AG09309 (cell line): ENCODE results near the gene HNRNPDL.

Experiments used
- DNase-seq: peaks from one replicate; pipeline ENCODE4 v3.0.0-alpha.2; 2010; ENCODE audit warnings: low read depth
- H3K4me3 ChIP-seq: 2 replicates; pipeline ENCODE4 v1.5.1; 2011; ENCODE audit warnings: mild to moderate bottlenecking, low read depth, low read length, moderate library complexity; ENCODE audit not compliant: control insufficient read depth
- TF ChIP-seq, protein P1 (sequence below): IDR thresholded peaks from 2 replicates; pipeline ENCODE4 v1.5.1; 2011; ENCODE audit warnings: mild to moderate bottlenecking, low read depth, low read length, inconsistent platforms; ENCODE audit not compliant: insufficient read depth, control insufficient read depth; ENCODE audit errors: missing control alignments

Gene HNRNPDL

DNA sequence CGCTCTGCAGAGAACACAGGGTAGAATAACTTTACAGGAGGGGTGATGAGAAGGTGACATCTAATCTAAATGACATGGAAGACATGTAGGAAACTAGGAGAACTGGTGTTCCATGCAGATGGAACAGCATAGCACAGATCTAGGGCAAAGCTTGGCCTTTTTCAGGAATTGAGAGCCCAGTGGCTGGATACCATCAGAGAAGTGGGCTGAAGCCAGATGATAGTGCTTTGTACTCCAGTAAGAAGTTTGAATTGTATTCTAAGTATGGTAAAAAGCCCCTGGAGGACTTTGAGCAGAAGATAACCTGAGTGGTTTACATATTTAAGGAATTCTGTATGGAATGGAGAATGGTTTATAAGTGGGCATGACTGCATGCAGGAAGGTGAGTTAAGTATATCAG, 33.0 kb upstream of the HNRNPDL start:
- TF ChIP-seq, protein P1, sequence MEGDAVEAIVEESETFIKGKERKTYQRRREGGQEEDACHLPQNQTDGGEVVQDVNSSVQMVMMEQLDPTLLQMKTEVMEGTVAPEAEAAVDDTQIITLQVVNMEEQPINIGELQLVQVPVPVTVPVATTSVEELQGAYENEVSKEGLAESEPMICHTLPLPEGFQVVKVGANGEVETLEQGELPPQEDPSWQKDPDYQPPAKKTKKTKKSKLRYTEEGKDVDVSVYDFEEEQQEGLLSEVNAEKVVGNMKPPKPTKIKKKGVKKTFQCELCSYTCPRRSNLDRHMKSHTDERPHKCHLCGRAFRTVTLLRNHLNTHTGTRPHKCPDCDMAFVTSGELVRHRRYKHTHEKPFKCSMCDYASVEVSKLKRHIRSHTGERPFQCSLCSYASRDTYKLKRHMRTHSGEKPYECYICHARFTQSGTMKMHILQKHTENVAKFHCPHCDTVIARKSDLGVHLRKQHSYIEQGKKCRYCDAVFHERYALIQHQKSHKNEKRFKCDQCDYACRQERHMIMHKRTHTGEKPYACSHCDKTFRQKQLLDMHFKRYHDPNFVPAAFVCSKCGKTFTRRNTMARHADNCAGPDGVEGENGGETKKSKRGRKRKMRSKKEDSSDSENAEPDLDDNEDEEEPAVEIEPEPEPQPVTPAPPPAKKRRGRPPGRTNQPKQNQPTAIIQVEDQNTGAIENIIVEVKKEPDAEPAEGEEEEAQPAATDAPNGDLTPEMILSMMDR = no peak
- no peak overlapping the region for H3K4me3 ChIP-seq
- DNase-seq = no peak

DNA sequence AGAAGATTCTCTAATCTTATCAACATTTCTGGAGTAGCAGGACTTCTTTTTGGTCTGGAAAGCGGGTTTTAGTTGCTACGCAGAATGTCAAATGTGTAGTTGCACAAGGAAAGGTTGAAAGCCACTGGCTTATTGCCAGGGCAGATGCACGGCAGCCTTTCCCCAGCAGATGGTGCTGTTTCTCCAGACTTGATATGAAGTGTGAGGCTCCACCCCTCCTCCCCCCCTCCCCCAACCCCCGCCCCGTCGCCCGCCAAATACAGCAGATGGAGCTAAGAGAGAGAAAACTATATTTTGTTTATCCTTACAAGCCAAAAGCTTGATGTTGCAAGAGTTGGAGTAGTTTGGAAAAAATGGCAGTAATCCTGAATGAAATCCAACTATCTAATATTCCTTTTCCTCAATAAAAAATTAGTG, 32.2 kb upstream of the HNRNPDL start:
- no peak overlapping the region for H3K4me3 ChIP-seq
- TF ChIP-seq, protein P1 = peak; percentile 73
- DNase-seq = peak; percentile 63

DNA sequence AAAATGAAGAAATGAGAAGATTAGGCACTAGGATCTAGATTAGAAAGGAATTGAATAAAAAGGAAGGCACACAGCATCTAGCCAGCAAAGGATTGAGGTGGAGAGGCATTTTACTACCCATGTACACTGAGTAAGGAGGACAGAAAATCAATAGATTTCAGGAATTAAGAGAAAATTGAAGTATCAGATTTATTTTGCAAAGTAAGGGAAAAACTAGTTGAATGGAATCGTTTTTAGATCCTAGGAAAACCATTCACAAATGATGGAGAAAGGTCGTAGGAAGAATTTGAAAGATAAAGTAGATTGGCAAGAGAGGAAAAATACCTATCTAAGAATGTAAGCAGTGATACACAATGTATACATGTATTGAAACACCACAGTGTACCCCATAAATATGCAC, 31.4 kb upstream of the HNRNPDL start:
- H3K4me3 ChIP-seq = no peak overlapping the region
- TF ChIP-seq, protein P1 = no peak
- DNase-seq = no peak

DNA sequence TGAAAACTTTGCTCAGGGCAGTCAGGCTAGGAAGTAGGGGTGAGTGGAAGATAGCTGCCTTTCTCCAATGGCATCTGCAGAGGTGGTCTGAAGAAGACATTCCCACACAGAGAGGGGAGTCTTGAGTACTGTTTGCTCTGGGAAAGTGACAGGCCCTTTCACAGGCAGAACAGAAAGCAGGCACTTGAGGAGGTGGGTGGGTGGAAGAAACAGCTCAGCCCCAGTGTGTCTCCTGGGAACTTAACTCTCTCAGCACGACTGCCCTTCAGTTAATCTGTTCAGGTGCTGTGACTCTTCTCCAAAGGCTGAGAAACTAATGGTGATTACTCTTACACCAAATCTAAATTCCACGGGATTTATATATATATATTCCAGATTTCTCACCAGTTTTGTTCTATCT, 28.5 kb upstream of the HNRNPDL start:
- DNase-seq = no peak
- no peak overlapping the region for H3K4me3 ChIP-seq
- TF ChIP-seq, protein P1 = no peak

DNA sequence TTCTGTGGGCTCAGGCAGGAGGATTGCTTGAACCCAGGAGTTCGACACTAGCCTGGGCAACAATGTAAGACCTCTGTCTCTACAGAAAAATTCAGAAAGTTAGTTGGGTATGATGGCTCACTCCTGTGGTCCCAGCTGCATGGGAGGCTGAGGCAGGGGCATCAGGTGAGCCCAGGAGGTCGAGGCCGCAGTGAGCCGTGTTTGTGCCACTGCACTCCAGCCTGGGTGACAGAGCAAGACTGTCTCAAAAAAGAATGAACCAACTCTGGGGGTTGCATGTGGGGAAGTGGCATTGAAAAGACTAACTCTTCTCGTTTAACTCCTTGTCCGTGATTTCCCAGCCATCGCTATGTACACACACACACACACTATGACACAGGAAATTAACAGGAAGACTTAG, 27.0 kb upstream of the HNRNPDL start:
- TF ChIP-seq, protein P1 = no peak
- no peak for DNase-seq
- H3K4me3 ChIP-seq = no peak overlapping the region

DNA sequence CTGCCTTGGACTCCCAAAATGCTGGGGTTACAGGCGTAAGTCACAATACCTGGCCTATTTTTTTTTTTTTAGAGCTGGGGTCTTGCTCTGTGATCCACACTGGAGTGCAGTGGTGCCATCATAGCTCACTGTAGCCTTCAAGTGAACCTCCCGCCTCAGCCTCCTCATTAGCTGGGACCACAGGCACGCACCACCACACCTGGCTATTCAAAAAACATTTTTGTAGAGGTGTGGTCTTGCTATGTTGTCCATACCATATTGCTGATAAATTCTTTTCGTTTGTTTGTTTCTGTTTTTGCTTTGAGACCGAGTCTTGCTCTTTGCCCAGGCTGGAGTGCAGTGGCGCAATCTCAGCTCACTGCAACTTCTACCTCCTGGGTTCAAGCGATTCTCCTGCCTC, 21.8 kb upstream of the HNRNPDL start:
- DNase-seq = no peak
- TF ChIP-seq, protein P1 = no peak
- no peak overlapping the region for H3K4me3 ChIP-seq
